ENCODE data around the gene CEMP1.
A peak's percentile ranks its signal among the peaks of the same experiment; 100 is the strongest.

Gene CEMP1

DNA sequence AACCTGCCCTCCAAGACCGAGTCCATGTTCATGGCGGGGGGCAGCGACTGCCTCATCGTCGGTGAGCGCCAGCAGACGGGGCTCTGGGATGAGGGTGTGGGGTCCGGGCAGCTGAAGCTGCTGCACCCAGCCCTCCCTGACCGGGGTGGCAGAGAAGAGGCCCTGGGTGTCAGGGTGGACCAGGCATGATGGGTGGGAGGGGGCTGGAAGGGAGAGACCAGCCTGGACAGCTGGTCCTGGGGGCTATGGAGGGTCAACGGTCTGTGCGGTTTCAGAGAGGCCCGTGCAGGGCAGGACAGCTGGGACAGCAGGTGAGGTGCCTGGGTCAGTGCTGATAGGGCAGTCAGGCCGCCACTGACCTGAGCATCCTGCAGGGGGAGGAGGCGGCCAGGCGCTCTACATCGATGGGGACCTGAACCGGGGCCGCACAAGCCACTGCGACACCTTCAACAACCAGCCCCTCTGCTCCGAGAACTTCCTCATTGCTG lies 30.7 kb downstream of the CEMP1 start:
- DNase-seq, result no peak

GRCh38 chr16:2499890-2500429 lies 31.2 kb downstream of the CEMP1 start:
- no peak for DNase-seq

DNA sequence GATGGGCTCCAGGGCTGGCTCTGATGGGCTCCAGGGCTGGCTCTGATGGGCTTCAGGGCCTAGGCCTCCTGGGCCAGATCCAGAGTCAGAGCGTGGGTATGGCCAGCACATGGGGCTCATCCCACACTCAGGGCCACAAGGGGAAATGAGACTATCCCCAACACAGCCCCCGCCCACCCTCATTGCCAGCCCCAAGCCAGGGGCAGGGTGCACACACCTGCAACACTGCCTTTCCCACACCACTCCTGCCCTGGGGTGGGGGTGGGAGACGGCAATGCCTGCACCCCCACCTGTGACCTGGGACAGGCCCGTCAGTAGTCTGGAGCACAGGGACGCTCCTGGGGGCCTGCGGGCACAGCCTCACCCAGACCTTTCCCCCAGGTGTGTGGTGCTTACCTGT lies 31.8 kb downstream of the CEMP1 start:
- DNase-seq, result no peak

DNA sequence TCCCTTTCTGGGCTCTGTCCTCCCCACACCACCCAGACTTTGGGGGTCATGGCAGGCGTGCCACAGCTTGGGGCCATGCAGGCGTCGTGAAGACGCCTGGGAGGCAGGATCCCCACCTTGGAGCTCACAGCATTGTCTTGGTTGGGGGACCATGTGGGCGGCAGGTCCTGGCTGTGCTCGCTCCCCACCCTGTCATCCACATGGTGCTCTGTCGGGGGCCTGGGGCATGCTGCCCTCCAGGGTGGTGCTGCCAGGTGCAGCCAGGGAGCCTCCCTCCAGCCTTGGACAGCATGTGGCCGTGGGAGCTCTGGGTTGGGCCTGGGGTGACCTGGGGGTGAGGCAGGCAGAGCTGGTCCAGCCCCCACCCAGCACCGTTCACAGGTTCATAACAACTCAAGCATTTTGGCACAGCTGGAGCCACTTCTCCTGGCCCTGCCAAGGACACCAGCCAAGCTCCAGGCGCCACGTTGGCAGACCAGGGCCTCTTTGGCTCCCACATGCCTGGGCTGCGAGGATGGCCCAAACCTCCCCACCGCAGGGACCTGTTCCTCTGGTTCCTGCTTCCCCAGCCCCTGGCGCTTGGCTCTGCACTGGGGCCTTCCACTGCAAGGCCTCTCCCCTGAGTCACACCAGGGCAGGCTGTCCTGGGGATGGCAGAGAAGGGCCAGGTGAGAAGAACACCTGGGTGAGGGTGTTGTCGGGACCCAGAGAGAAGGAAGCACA lies 32.5 kb downstream of the CEMP1 start:
- DNase-seq, result no peak

- DNase-seq, result no peak
Observed at GRCh38 chr16:2497695-2498484, 33.3 kb downstream of the CEMP1 start.

DNA sequence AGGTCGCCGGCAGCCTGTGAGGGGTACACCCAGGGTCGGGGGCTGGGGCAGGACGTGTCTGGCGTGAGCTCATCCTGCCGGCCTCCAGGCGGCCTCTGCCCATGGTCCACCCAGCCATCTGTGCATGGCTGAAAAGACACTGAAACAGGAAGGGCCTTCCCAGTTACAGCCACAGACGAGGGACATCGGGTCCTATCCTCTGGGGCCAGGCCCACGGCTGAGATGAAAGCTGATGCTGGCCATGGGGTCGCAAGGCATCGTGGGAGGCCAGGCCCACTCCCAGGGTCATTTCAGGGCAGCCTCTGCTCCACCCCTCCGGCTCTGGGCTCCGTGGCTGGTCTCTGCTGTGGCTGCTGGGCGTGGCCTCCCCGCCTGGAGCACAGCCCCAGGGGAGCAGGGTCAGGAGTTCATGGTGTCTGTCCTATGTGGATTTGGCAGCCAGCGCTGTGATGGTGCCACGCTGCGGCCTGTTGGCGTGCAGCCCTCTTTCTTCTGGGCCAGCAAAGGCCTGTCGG lies 34.0 kb downstream of the CEMP1 start:
- no peak for DNase-seq

DNA sequence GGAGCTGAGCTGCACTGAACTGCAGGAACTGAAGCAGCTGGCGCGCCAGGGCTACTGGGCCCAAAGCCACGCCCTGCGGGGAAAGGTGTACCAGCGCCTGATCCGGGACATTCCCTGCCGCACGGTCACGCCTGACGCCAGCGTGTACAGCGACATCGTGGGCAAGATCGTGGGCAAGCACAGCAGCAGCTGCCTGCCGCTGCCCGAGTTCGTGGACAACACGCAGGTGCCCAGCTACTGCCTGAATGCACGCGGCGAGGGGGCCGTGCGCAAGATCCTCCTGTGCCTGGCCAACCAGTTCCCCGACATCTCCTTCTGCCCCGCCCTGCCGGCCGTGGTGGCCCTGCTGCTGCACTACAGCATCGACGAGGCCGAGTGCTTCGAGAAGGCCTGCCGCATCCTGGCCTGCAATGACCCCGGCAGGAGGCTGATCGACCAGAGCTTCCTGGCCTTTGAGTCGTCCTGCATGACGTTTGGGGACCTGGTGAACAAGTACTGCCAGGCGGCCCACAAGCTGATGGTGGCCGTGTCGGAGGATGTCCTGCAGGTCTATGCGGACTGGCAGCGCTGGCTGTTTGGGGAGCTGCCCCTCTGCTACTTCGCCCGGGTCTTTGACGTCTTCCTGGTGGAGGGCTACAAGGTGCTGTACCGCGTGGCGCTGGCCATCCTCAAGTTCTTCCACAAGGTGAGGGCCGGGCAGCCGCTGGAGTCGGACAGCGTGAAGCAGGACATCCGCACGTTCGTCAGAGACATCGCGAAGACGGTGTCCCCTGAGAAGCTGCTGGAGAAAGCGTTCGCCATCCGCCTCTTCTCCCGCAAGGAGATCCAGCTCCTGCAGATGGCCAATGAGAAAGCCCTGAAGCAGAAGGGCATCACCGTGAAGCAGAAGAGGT lies 34.7 kb downstream of the CEMP1 start:
- no peak for DNase-seq

DNA sequence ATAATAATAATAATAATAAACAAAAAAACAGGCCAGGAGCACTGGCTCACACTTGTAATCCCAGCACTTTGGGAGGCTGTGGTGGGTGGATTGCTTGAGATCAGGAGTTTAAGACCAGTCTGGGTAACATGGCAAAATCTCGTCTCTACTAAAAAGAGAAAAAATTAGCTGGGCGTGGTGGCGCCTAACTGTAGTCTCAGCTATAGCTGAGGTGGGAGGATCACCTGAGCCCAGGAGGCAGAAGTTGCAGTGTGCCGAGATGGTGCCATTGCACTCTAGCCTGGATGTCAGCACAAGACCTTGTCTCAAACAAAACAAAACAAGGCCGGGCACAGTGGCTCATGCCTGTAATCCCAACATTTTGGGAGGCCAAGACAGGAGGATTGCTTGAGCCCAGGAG lies 36.2 kb downstream of the CEMP1 start:
- DNase-seq, result no peak

- DNase-seq, result no peak
Observed at GRCh38 chr16:2494616-2495015, 36.6 kb downstream of the CEMP1 start.

- no peak for DNase-seq
Observed at GRCh38 chr16:2493605-2494004, 37.6 kb downstream of the CEMP1 start.

DNA sequence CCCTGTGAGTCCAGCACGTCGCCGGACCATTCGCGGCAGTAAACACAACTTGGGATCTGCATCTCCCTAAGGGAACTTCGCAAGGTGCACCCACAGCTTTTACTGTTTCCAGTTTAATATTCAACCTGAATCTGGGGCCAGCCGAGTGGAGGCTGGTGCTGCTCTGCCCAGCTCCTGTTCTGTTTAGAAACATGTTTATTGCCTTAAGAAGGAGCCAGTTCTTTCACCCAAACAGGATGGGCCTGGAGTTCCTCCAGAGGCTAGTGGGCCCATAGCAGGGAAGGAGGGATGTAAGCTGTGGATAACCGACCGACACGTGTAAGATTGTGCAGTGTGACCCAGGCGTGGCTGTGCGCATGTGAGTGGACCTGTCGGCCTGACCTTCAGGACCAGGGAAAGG lies 38.9 kb downstream of the CEMP1 start:
- no peak for DNase-seq

- peak; percentile 78 for DNase-seq
Observed at GRCh38 chr16:2490190-2491105, 40.8 kb downstream of the CEMP1 start.

DNA sequence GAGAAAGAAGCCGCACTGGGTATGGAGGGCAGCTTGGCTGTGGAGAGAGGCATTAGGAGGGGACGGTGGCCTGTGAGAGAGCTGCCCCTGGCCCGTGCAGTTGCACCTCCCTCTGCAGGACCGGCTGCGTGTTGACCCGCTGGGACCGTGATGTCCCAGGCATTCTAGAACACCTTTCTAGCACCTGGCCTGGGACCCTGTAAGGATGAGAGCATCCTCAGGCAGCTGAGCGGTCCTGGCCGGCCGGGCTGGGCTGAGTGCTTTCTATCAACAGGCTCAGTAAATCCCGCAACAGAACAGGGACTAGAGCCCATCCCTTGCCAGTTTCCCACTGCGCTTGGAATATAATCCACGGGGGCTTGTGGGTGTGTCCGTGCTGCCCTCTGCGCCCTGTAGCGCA lies 41.6 kb downstream of the CEMP1 start:
- DNase-seq, result no peak

- DNase-seq, result no peak
Observed at GRCh38 chr16:2487903-2488531, 43.2 kb downstream of the CEMP1 start.

DNA sequence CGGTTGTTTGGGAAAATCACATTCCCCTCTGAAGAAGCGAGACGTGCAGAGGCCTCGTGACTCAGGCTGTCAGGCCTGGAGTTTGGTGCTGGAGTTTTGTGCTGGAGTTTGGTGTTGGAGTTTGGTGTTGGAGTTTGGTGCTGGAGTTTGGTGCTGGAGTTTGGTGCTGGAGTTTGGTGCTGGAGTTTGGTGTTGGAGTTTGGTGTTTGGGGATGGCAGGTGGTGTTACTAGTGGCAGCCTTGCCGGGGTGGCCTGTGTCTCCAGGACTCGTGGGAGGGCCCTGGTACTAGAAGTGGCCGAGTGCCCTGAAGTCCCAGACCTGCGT lies 43.7 kb downstream of the CEMP1 start:
- no peak for DNase-seq

- DNase-seq, result no peak
Observed at GRCh38 chr16:2486645-2487516, 44.3 kb downstream of the CEMP1 start.

GRCh38 chr16:2485811-2486507 lies 45.2 kb downstream of the CEMP1 start:
- no peak for DNase-seq

DNA sequence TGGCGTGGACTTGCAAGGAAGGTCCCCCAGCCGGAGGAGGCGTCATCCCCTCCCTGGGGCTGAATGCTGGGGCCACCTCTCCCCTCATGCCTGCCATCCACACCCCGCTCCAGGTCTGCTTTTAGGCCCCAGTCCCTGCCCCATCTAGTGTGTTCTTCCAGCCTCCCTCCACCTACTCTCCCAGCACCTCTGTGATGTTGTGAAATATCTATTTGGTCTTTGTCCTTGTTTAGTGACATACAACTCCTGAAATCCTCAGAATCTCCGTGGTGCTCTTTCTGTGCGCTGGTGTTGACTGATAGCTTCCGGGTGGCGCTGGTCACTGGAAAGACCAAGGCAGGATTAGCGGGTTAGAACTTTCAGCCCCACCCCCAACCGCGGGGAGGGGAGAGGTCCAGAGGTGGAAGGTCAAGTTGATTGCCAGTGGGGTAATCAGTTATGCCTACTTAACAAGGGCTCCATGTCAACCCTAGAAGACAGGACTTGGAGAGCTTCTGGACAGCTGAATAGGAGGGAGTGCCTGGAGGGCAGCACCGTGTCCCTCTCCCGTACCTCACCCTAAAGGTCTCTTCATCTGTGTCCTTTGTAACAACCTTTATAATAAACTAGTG lies 46.2 kb downstream of the CEMP1 start:
- no peak for DNase-seq
